Mononuclear cell (primary cell): ENCODE measurements around the gene PDE4D. TPM values are rescaled to one million over a fixed set of nuclear protein-coding genes. Genes with fewer than 3 reads are reported as not detected.
"Not testable (repeated sequence)": the region's sequence is repeated elsewhere in the genome, so short reads cannot be mapped to it uniquely, and the experiment has no call there.

Experiments used
- H3K27me3 ChIP-seq: 2 replicates; pipeline ENCODE4 v1.6.0; 2011; ENCODE audit warnings: low read length, control low read depth; ENCODE audit not compliant: insufficient read depth
- H3K4me1 ChIP-seq: 2 replicates; pipeline ENCODE4 v1.5.1; 2011; ENCODE audit warnings: mild to moderate bottlenecking, low read length, control low read depth; ENCODE audit not compliant: insufficient read depth
- H3K4me3 ChIP-seq: 2 replicates; pipeline ENCODE4 v1.5.1; 2011; ENCODE audit warnings: mild to moderate bottlenecking, low read length, moderate library complexity
- H3K9me3 ChIP-seq: 2 replicates; pipeline ENCODE4 v1.5.1; 2011; ENCODE audit warnings: low read depth, mild to moderate bottlenecking, control low read depth, low read length
- total RNA-seq: library from RNA; depleted of rRNA; stranded (reverse); fragments of >200 nt; gene quantifications from one replicate; pipeline ENCODE4 v1.2.3, GENCODE V29; 2012

PDE4D gene
- total RNA-seq, 1 donor, result 171 TPM

GRCh38 chr5:59387127-59387526 lies 506.4 kb downstream of the PDE4D start:
- Histone ChIP-seq H3K4me3 (no peak overlapping the region), H3K27me3 (no peaks in the 10 kb centered on the region), H3K4me1 (no peaks in the 10 kb centered on the region), H3K9me3 (no peaks in the 10 kb centered on the region)

DNA sequence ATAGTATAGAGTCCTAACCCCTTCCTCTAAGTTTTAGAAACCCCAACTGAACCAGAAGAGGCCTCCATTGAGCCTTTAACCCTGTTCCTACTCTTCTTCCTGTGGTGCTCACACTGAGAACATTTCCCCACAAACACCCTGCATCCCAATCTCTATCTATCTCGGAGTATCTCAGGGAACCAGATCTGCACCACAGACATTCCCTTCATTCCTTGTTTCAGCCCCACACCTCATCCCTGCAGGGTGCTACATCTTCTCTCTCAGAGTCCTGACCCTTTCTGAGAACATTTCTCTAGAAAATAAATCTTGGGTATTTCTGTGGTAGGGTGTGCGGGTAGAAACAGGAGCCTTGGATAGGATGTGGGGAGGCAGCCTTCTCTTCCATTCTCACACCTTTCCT lies 507.8 kb downstream of the PDE4D start:
- H3K4me3 ChIP-seq, result no peak overlapping the region
- no peaks in the 10 kb centered on the region for H3K27me3 ChIP-seq
- H3K4me1 ChIP-seq, result no peaks in the 10 kb centered on the region
- no peaks in the 10 kb centered on the region for H3K9me3 ChIP-seq

DNA sequence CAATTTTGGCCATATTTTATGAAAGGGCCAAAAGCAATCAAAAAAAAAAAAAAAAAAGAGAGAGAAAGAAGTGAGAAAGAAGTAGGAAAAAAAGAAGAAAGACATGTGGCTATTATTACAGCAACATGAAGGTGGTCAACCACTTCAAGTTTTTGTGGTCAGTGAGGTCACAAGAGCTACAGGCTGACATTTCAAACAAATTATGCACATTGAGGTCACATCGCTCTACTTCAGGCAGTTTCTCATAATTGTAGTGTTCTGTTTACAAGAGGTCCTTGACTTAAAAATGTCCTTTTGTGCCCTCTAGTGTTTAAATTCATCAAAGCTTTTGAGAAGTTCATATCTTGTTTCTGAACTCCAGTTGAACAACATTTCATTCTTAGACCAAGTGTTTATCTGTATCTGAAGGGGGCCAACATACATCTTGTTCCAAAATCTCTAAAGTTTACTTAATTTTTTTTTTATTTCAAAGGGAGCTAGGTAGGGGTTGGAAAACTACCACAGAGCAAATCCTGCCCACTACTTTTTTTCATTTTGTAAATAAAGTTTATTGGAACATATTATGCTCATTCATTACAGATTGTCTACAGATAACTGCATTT lies 513.1 kb downstream of the PDE4D start:
- Histone ChIP-seq H3K4me3 (no peak overlapping the region), H3K4me1 (no peaks in the 10 kb centered on the region), H3K9me3 (no peaks in the 10 kb centered on the region), H3K27me3 (no peaks in the 10 kb centered on the region)

DNA sequence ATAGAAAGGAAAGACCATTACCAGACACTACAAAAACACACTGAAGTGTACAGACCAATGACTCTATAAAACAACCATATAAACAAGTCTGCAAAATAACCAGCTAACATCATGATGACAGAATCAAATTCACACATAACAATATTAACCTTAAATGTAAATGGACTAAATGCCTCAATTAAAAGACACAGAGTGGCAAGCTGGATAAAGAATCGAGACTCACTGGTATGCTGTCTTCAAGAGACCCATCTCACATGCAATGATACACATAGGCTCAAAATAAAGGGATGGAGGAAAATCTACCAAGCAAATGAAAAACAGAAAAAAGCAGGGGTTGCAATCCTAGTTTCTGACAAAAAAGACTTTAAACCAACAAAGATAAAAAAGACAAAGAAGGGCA lies 519.5 kb downstream of the PDE4D start:
- H3K9me3 ChIP-seq, result peaks cover 19% of the 10 kb centered on the region
- H3K27me3 ChIP-seq, H3K4me1 ChIP-seq, H3K4me3 ChIP-seq: not testable (repeated sequence)

GRCh38 chr5:59371525-59372127 lies 521.9 kb downstream of the PDE4D start:
- no peaks in the 10 kb centered on the region for H3K4me1 ChIP-seq
- H3K4me3 ChIP-seq, result no peak overlapping the region
- H3K9me3 ChIP-seq, result peaks cover 19% of the 10 kb centered on the region
- no peaks in the 10 kb centered on the region for H3K27me3 ChIP-seq

DNA sequence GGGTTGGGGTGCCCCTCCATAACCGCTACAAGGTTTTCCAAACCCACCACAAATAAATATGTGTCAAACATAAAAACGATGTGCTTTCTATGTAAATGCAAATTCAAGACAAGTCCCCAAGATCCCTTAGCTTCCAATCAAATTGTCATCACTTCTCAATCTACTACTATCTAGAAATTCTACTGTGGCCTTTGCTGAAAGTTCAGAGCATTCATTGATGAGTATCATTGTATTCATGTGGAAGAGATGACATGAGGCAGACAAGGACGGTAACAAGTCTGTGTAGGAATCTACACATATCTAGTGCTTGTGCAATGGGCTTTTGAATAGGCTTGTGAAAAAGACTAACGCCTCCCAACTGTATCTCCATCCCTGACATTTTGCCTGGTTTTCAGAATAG lies 524.6 kb downstream of the PDE4D start:
- H3K9me3 ChIP-seq, result peaks cover 8% of the 10 kb centered on the region

GRCh38 chr5:59367791-59368394 lies 525.6 kb downstream of the PDE4D start:
- H3K27me3 ChIP-seq, result no peaks in the 10 kb centered on the region
- H3K9me3 ChIP-seq, result no peaks in the 10 kb centered on the region
- no peaks in the 10 kb centered on the region for H3K4me1 ChIP-seq
- no peak overlapping the region for H3K4me3 ChIP-seq

More for the DNA sequence above, 524.6 kb downstream of the PDE4D start:
- H3K4me3 ChIP-seq, result no peak overlapping the region
- no peaks in the 10 kb centered on the region for H3K27me3 ChIP-seq
- no peaks in the 10 kb centered on the region for H3K4me1 ChIP-seq

GRCh38 chr5:59366784-59367183 lies 526.7 kb downstream of the PDE4D start:
- Histone ChIP-seq H3K9me3 (no peaks in the 10 kb centered on the region), H3K27me3 (no peaks in the 10 kb centered on the region), H3K4me3 (no peak overlapping the region), H3K4me1 (no peaks in the 10 kb centered on the region)

DNA sequence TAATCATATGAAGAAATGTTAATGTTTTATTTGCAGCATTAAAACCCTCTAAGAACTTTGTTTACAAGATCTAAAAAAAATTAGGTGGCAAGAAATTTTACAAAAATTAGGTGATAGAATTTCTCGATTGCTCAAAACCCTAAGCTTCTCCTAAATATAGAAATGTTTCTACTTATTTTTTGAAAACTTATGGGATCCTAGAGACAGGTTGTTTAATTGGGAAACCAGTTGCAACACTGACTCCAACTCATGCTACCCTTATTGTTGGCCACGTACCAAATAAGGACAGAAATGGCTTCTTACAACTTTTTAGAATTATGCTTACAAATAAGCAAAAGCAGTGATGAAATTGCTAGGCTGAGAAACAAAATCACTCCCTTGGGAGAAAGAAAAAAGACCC lies 531.1 kb downstream of the PDE4D start:
- Histone ChIP-seq H3K27me3 (no peaks in the 10 kb centered on the region), H3K4me1 (peaks cover 3% of the 10 kb centered on the region), H3K9me3 (no peaks in the 10 kb centered on the region), H3K4me3 (no peak overlapping the region)

DNA sequence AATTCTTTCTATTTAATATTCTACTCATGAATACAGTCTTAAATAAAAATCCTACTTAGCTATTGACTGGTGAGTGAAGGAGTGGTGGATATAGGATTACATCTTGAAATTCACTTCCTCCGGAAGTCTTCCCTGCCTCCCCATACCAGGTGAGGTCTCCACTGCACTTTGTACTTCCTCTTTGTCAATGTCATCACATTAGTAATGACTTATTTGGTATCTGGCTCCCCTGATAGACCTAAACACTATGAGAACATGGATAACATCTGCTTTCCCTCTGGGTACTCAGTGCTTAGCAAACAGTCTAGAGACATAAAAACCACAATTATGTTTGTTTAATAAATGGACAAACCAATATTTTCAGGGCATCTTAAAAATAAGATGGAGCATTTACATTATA lies 532.1 kb downstream of the PDE4D start:
- Histone ChIP-seq H3K9me3 (no peaks in the 10 kb centered on the region), H3K4me3 (no peak overlapping the region), H3K27me3 (no peaks in the 10 kb centered on the region), H3K4me1 (peaks cover 6% of the 10 kb centered on the region)

DNA sequence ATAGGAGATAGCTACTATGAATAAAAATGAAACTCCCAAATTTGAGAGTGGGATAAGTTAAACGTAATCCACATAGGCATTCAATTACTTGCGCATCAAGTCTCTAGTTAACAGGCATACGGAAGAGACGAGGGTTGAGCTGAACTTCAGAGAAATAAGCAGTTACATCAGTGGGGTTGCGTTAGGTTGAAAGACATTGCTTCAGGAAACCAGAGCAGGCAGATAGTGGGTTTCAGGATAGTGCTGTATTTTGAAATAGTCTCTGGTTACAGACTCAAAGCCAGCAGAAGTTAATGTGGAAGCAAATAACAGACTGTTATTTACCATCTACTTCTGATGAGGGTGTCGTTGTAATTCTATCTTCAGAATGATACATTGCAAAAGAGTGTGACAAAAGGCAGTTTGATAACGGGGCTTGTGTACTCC lies 533.4 kb downstream of the PDE4D start:
- Histone ChIP-seq H3K4me3 (no peak overlapping the region), H3K27me3 (no peaks in the 10 kb centered on the region)

DNA sequence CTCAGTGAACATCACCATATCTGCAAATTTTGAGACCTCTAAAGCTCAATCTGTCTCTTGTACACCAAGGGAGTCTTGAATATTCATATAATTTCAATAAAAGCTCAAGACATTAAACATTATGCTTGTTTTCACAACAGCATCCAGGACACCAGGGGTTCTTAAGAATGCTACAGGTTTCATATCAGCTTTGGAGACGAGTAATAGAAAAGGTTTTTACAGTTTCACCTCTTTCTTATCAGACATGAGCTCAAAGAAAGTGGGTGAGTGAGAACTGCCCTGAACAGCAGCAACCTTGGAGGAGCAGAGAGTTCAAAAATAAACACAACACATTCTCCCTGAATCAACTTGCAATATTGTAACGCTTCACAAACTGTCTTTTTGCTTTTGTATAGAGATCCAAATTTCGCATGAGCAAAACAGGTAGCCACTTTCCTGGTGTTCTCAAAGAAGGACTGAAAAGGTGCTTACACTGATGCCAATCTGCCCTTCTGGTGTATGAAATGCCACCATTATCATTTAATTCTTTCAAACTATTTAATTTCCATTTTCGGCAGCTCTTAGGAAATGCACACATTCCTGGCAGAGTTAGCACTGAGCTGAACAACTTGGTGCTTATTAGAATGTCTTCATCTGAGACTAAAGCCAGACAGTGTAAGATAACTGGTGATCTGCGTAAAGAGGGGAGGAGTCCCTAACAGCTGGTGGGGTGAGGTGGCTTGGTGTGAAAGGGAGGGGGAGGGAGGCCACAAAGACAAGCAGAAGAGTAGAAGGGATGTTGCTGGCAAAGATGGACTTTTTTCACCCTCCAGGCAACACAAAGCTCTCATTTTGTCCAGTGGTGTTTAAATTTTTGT lies 535.3 kb downstream of the PDE4D start:
- Histone ChIP-seq H3K27me3 (no peaks in the 10 kb centered on the region), H3K4me3 (no peak overlapping the region), H3K9me3 (no peaks in the 10 kb centered on the region), H3K4me1 (peaks cover 6% of the 10 kb centered on the region)

More for the DNA sequence above, 533.4 kb downstream of the PDE4D start:
- H3K9me3 ChIP-seq, result no peaks in the 10 kb centered on the region
- peaks cover 6% of the 10 kb centered on the region for H3K4me1 ChIP-seq

DNA sequence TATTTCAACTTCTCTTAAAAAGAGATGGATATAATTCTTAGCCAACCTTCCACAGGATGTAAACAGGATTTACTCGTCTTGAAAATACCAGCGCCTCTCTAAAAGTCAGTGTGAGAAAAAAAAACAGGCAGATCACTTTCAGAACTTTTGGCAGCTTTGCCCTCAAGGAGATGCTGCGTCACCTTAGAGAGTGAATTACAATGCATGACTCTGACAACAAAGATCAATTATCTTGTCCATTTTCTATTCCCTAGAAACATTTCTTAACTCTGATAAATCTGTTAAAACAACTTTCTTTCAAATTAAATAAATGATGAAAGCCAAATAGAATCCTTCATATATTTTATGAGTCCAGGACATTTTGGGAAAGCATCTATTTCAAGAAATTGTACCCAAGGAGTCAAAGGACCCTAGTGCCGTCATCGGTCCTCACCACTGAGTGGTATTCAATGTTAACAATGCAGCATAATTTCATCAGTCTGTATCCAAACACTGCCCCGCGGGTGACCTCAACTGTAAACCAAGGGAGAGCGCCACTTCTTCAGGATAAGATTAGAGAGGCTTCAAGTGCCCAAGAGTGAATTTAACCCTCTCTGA lies 536.0 kb downstream of the PDE4D start:
- Histone ChIP-seq H3K4me3 (no peak overlapping the region), H3K27me3 (no peaks in the 10 kb centered on the region), H3K9me3 (no peaks in the 10 kb centered on the region), H3K4me1 (peaks cover 6% of the 10 kb centered on the region)

DNA sequence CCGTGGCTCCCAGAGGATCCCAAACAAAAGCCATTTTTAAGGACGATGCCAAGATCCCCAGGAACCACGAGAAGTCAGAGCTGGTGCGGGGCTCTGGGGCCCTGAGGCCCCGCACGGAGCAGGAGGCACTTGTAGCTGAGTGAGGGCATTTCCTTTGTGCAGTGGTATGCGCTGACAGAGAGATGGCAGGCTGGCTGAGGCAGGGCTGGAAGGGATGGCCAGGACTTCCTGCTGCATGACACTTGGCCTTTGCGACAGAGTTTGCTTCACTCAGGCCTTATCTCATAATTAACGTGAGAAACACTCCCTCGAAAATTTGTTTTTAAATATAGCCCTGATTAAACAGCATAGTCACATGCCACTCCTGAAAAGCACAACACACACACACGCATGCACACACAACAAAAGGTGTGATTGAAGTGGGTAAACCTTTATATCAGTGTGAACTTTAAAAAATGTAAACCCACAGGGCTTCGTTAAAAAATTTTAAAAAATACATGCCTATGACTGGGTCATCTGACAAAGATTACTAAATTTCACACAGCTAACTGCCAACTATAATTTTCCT lies 536.6 kb downstream of the PDE4D start:
- Histone ChIP-seq H3K4me3 (no peak overlapping the region), H3K9me3 (no peaks in the 10 kb centered on the region), H3K27me3 (no peaks in the 10 kb centered on the region), H3K4me1 (peaks cover 6% of the 10 kb centered on the region)
